K562 (cell line): ENCODE measurements around the gene CAST. TPM values are rescaled to one million over a fixed set of nuclear protein-coding genes. Genes with fewer than 3 reads are reported as not detected.

Source experiments
- AFF1 ChIP-seq, 2 experiments: fragments of 450-650 bp; IDR thresholded peaks; 2 replicates each; pipeline ENCODE4 v1.6.1; 2018; ENCODE audit warnings: mild to moderate bottlenecking in 2 of 2, low read depth in 1 of 2; ENCODE audit not compliant: partially characterized antibody in 2 of 2
- BACH1 ChIP-seq: fragments of 200-800 bp; sonication (Bioruptor generic); IDR thresholded peaks from 2 replicates; pipeline ENCODE4 v1.6.1; 2016; ENCODE audit warnings: missing genetic modification characterization, missing compliant biosample characterization
- BRD9 ChIP-seq: fragments of 450-650 bp; IDR thresholded peaks from 2 replicates; pipeline ENCODE4 v1.6.1; 2018; ENCODE audit warnings: low read depth; ENCODE audit not compliant: partially characterized antibody
- FOXJ2 ChIP-seq: fragments of 200-800 bp; sonication (Bioruptor generic); IDR thresholded peaks from 2 replicates; pipeline ENCODE4 v1.6.1; 2016; ENCODE audit warnings: missing genetic modification characterization, missing compliant biosample characterization
- KLF6 ChIP-seq: fragments of 250-450 bp; sonication (Bioruptor Pico); IDR thresholded peaks from 2 replicates; pipeline ENCODE4 v1.4.0; 2020; ENCODE audit warnings: mild to moderate bottlenecking, moderate library complexity, borderline replicate concordance
- UBTF ChIP-seq, 2 experiments: IDR thresholded peaks; 2 replicates each; pipeline ENCODE4 v1.6.1; 2012; ENCODE audit warnings: improper control_type of control experiment in 2 of 2, low read depth in 2 of 2, low read length in 2 of 2, borderline replicate concordance in 1 of 2
- ZNF174 ChIP-seq: fragments of 250-450 bp; sonication (Bioruptor Pico); IDR thresholded peaks from 2 replicates; pipeline ENCODE4 v1.4.0; 2020; ENCODE audit warnings: mild to moderate bottlenecking
- ZNF696 ChIP-seq: fragments of 250-450 bp; sonication (Bioruptor Pico); conservative IDR thresholded peaks from 2 replicates; pipeline ENCODE4 v1.4.0; 2020; ENCODE audit warnings: mild to moderate bottlenecking, moderate library complexity
- polyA plus RNA-seq, 8 experiments: library from polyadenylated mRNA; depleted of rRNA in 4 of 8; stranded (reverse) in 5 of 8; unstranded in 3 of 8; fragments of >200 nt; fragmentation: Nextera tagmentation in 2 of 8; fragmentation: Illumina TruSeq in 1 of 8; extraction: Ambion mirVana in 2 of 8; extraction: Trizol in 1 of 8; gene quantifications; 2 replicates each; pipeline versions ENCODE4 v1.2.1 to v1.2.3, GENCODE V29; 2011 to 2014; ENCODE audit warnings: inconsistent platforms in 1 of 8, missing spikeins in 1 of 8
- total RNA-seq, 7 experiments: library from RNA; depleted of rRNA in 6 of 7; stranded (reverse); fragments of >200 nt in 6 of 7; fragmentation: Illumina TruSeq in 2 of 7; extraction: Trizol in 2 of 7; gene quantifications; 2 replicates each; pipeline versions ENCODE4 v1.2.1 to v1.2.3, GENCODE V29; 2011 to 2021; ENCODE audit warnings: low replicate concordance in 1 of 7
- TF ChIP-seq, protein P1 (sequence below), 3 experiments: fragments of 200-800 bp in 1 of 3; sonication (Bioruptor generic) in 1 of 3; sonication (generic) in 1 of 3; formaldehyde crosslinking in 1 of 3; IDR thresholded peaks; 2 replicates each; pipeline versions ENCODE4 v1.6.1 to v1.8.0; 2016 to 2022; ENCODE audit warnings: mild to moderate bottlenecking in 2 of 3, missing compliant biosample characterization in 2 of 3, missing genetic modification characterization in 2 of 3, missing genetic modification reagents in 1 of 3
- TF ChIP-seq, protein P2 (sequence below): IDR thresholded peaks from 2 replicates; pipeline ENCODE4 v1.6.1; 2011; ENCODE audit warnings: borderline replicate concordance, low read depth, mild to moderate bottlenecking, moderate library complexity, low read length; ENCODE audit not compliant: insufficient read depth, poor library complexity, severe bottlenecking
- TF ChIP-seq, protein P3 (sequence below): fragments of 200-400 bp; formaldehyde crosslinking; IDR thresholded peaks from 2 replicates; pipeline ENCODE4 v1.6.1; 2017; ENCODE audit warnings: mild to moderate bottlenecking, low read depth, low read length, moderate library complexity

The CAST gene
- total and polyA plus RNA-seq, 9 of the 15 experiments (the other 6 are each of a cell fraction or from before 2014, with no cell fraction given) = 55.5 to 136 (median 86.1) TPM

DNA sequence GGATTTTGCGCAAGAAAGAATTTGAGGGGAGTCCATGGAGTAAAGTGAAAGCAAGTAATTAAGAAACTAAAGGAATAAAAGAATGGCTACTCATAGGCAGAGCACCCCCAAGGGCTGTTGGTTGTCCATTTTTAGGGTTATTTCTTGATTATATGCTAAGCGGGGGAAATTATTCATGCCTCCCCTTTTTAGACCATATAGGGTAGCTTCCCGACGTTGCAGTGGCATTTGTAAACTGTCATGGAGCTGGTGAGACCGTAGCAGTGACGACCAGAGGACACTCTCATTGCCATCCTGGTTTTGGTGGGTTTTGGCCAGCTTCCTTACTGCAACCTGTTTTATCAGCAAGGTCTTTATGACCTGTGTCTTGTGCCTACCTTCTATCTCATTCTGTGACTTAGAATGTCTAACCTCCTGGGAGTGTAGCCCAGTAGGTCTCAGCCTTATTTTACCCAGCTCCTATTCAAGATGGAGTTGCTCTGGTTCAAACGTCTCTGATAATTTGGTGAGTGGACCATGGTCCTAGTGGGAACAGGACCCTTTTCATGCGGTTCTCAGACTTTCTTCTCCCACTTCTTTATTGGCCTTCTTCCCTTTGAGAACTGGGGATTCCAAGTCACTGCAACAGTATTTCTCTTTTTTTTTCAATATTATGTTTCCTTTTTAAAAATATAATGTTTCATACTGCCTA lies 146.8 kb downstream of the CAST start (continued):
- TF ChIP-seq, protein P1, sequence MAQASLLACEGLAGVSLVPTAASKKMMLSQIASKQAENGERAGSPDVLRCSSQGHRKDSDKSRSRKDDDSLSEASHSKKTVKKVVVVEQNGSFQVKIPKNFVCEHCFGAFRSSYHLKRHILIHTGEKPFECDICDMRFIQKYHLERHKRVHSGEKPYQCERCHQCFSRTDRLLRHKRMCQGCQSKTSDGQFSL (CRISPR knock-in tag; IDR thresholded peaks at IDR 0.05) = no peak
- TF ChIP-seq, protein P1 (tag; IDR thresholded peaks at IDR 0.05) = peak in 1 of 2 experiments; percentile 99; a peak in 2 of 4 replicates
- no peak for TF ChIP-seq ZNF174 (CRISPR knock-in tag)
- peak; percentile 97 for TF ChIP-seq KLF6 (CRISPR knock-in tag)
- TF ChIP-seq, protein P2, sequence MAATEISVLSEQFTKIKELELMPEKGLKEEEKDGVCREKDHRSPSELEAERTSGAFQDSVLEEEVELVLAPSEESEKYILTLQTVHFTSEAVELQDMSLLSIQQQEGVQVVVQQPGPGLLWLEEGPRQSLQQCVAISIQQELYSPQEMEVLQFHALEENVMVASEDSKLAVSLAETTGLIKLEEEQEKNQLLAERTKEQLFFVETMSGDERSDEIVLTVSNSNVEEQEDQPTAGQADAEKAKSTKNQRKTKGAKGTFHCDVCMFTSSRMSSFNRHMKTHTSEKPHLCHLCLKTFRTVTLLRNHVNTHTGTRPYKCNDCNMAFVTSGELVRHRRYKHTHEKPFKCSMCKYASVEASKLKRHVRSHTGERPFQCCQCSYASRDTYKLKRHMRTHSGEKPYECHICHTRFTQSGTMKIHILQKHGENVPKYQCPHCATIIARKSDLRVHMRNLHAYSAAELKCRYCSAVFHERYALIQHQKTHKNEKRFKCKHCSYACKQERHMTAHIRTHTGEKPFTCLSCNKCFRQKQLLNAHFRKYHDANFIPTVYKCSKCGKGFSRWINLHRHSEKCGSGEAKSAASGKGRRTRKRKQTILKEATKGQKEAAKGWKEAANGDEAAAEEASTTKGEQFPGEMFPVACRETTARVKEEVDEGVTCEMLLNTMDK = no peak
- TF ChIP-seq FOXJ2 = 0 out of 2 replicates have a peak, but pooled peaks have one; percentile 6
- TF ChIP-seq AFF1 (IDR thresholded peaks at IDR 0.05; ENCODE audit: low read depth in 1 of 2, partially characterized antibody in 2 of 2) = no peak
- TF ChIP-seq UBTF (IDR thresholded peaks at IDR 0.05; ENCODE audit: borderline replicate concordance in 1 of 2, low read depth in 2 of 2, low read length in 2 of 2) = no peak
- TF ChIP-seq, protein P3, sequence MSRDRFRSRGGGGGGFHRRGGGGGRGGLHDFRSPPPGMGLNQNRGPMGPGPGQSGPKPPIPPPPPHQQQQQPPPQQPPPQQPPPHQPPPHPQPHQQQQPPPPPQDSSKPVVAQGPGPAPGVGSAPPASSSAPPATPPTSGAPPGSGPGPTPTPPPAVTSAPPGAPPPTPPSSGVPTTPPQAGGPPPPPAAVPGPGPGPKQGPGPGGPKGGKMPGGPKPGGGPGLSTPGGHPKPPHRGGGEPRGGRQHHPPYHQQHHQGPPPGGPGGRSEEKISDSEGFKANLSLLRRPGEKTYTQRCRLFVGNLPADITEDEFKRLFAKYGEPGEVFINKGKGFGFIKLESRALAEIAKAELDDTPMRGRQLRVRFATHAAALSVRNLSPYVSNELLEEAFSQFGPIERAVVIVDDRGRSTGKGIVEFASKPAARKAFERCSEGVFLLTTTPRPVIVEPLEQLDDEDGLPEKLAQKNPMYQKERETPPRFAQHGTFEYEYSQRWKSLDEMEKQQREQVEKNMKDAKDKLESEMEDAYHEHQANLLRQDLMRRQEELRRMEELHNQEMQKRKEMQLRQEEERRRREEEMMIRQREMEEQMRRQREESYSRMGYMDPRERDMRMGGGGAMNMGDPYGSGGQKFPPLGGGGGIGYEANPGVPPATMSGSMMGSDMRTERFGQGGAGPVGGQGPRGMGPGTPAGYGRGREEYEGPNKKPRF = no peak
- TF ChIP-seq BRD9 = no peak
- TF ChIP-seq ZNF696 (CRISPR knock-in tag) = peak; percentile 65; the same call in 1 of the 2 replicates
- peak; percentile 96 for TF ChIP-seq BACH1 (tag)
